K562 (cell line): ENCODE measurements around the gene CST5. TPM values are rescaled to one million over a fixed set of nuclear protein-coding genes. Genes with fewer than 3 reads are reported as not detected.

ENCODE experiments used
- ATAC-seq: fragments of 200-7000 bp; cut with Tn5 transposase; 3 replicates; pipeline ENCODE4 v1.9.1; 2020; ENCODE audit warnings: moderate library complexity
- BruUV-seq: library from RNA; stranded (reverse); fragments of 400-500 nt; replicated peaks from 2 replicates; lab custom pipeline; 2021; lab: Mats Ljungman, UMichigan
- CTCF ChIA-PET: fragments of 300-600 bp; formaldehyde crosslinking; extraction: SDS; loops from one replicate; lab custom pipeline; 2021; ENCODE audit warnings: low intra/inter-chr PET ratio; lab: Yijun Ruan, JAX
- POLR2A ChIA-PET: fragments of 300-600, 350-650 bp; sonication (Branson Sonifier 250); formaldehyde crosslinking; extraction: SDS; loops from one replicate; lab custom pipeline; 2021; ENCODE audit warnings: antibody characterized with exemption, inconsistent platforms; lab: Yijun Ruan, JAX
- DNase-seq, 4 experiments: peaks; one replicate each; pipeline versions ENCODE4 v3.0.0 to v3.0.0-alpha.2; 2011 to 2018; ENCODE audit warnings: low spot score in 3 of 4, mixed read lengths in 3 of 4; ENCODE audit errors: extremely low read depth in 1 of 4
- FAIRE-seq: peaks from 2 replicates; lab custom pipeline; 2011; peaks lifted over from hg19 to GRCh38; lab: Jason Lieb, UNC
- H2AFZ ChIP-seq: 2 replicates; pipeline ENCODE4 v1.6.0; 2011; ENCODE audit warnings: low read depth, low read length, control low read depth, inconsistent platforms
- H3K27ac ChIP-seq: fragments of 200-600 bp; 3 replicates; pipeline ENCODE4 v1.8.0; 2011; ENCODE audit warnings: low read depth, mild to moderate bottlenecking, control low read depth, inconsistent platforms, low read length, moderate library complexity, mixed read lengths; ENCODE audit errors: extremely low read depth
- H3K27me3 ChIP-seq, 2 experiments: fragments of 300-600 bp in 1 of 2; 2 replicates in 1 of 2; 3 replicates in 1 of 2; pipeline versions ENCODE4 v1.6.0 to v1.8.0; 2011; ENCODE audit warnings: inconsistent platforms in 2 of 2, low read length in 2 of 2, mild to moderate bottlenecking in 1 of 2, mixed read lengths in 1 of 2, moderate library complexity in 1 of 2; ENCODE audit not compliant: control insufficient read depth in 2 of 2, insufficient read depth in 2 of 2
- H3K36me3 ChIP-seq: fragments of 300-600 bp; 3 replicates; pipeline ENCODE4 v1.8.0; 2011; ENCODE audit warnings: mild to moderate bottlenecking, low read length, inconsistent platforms; ENCODE audit not compliant: control insufficient read depth, insufficient read depth
- H3K4me1 ChIP-seq, 2 experiments: fragments of 200-600 bp in 1 of 2; replicated peaks in 1 of 2; 2 replicates in 1 of 2; 3 replicates in 1 of 2; pipeline versions ENCODE4 v1.5.1 to v1.8.0; 2011; ENCODE audit warnings: inconsistent platforms in 2 of 2, low read length in 2 of 2, mild to moderate bottlenecking in 1 of 2, mixed read lengths in 1 of 2, moderate library complexity in 1 of 2; ENCODE audit not compliant: control insufficient read depth in 2 of 2, insufficient read depth in 2 of 2
- H3K4me2 ChIP-seq: 2 replicates; pipeline ENCODE4 v1.6.1; 2011; ENCODE audit warnings: low read length, control low read depth, inconsistent platforms, mixed read lengths; ENCODE audit not compliant: insufficient read depth
- H3K4me3 ChIP-seq: fragments of 200-600 bp; sonication (generic), shearing (Covaris generic); 2 replicates; pipeline ENCODE4 v1.5.1; 2016; ENCODE audit warnings: control low read depth, inconsistent platforms
- H3K79me2 ChIP-seq: fragments of 200-600 bp; 3 replicates; pipeline ENCODE4 v1.8.0; 2011; ENCODE audit warnings: low read length, inconsistent platforms; ENCODE audit not compliant: control insufficient read depth, insufficient read depth
- H3K9ac ChIP-seq, 2 experiments: 2 replicates each; pipeline versions ENCODE4 v1.6.0 to v1.6.1; 2011; ENCODE audit warnings: low read depth in 2 of 2, low read length in 2 of 2, control low read depth in 1 of 2, inconsistent platforms in 1 of 2, mild to moderate bottlenecking in 1 of 2, mixed read lengths in 1 of 2; ENCODE audit not compliant: insufficient read depth in 1 of 2
- H3K9me1 ChIP-seq: one replicate; pipeline ENCODE4 v1.6.0; 2011; ENCODE audit warnings: inconsistent platforms, mild to moderate bottlenecking, low read length, moderate library complexity; ENCODE audit not compliant: control insufficient read depth, insufficient read depth
- H3K9me3 ChIP-seq: replicated peaks from 2 replicates; pipeline ENCODE4 v1.5.1; 2011; ENCODE audit warnings: low read depth, low read length, inconsistent platforms; ENCODE audit not compliant: control insufficient read depth, insufficient read depth
- H4K20me1 ChIP-seq: replicated peaks from 2 replicates; pipeline ENCODE4 v1.6.1; 2011; ENCODE audit warnings: low read length, inconsistent platforms, mixed read lengths; ENCODE audit not compliant: control insufficient read depth, insufficient read depth
- CBFB ChIP-seq: sonication (generic); formaldehyde crosslinking; IDR thresholded peaks from 2 replicates; pipeline ENCODE4 v1.4.0; 2020; ENCODE audit warnings: mild to moderate bottlenecking, missing genetic modification reagents
- HMBOX1 ChIP-seq: sonication (generic); IDR thresholded peaks from 2 replicates; pipeline ENCODE4 v1.6.1; 2016
- LCOR ChIP-seq: sonication (generic); formaldehyde crosslinking; IDR thresholded peaks from 2 replicates; pipeline ENCODE4 v1.8.0; 2022; ENCODE audit warnings: mild to moderate bottlenecking, missing genetic modification reagents
- MXD1 ChIP-seq: fragments of 250-450 bp; sonication (Bioruptor Pico); IDR thresholded peaks from 2 replicates; pipeline ENCODE4 v1.8.0; 2021; ENCODE audit warnings: borderline replicate concordance, mild to moderate bottlenecking, moderate library complexity; ENCODE audit not compliant: poor library complexity, severe bottlenecking
- NFATC3 ChIP-seq: fragments of 450-650 bp; IDR thresholded peaks from 2 replicates; pipeline ENCODE4 v1.6.1; 2017; ENCODE audit warnings: mild to moderate bottlenecking
- NFE2 ChIP-seq: IDR thresholded peaks from 2 replicates; pipeline ENCODE4 v1.6.1; 2014; ENCODE audit warnings: antibody characterized with exemption, low read depth
- PCBP2 ChIP-seq: fragments of 200-400 bp; formaldehyde crosslinking; IDR thresholded peaks from 2 replicates; pipeline ENCODE4 v1.6.1; 2018; ENCODE audit warnings: low read length, low read depth, mild to moderate bottlenecking, moderate library complexity; ENCODE audit not compliant: poor library complexity, severe bottlenecking
- RAD51 ChIP-seq: fragments of 450-650 bp; IDR thresholded peaks from 2 replicates; pipeline ENCODE4 v1.7.1; 2016; ENCODE audit warnings: low read depth, mild to moderate bottlenecking, borderline replicate concordance
- RFX5 ChIP-seq: IDR thresholded peaks from 2 replicates; pipeline ENCODE4 v1.6.1; 2011; ENCODE audit warnings: low read depth, mild to moderate bottlenecking, improper control_type of control experiment, low read length
- SRSF7 ChIP-seq: fragments of 200-400 bp; formaldehyde crosslinking; optimal IDR thresholded peaks from 2 replicates; pipeline ENCODE3; 2017; ENCODE audit warnings: mild to moderate bottlenecking, low read depth, low read length
- TFAP4 ChIP-seq: sonication (generic); formaldehyde crosslinking; IDR thresholded peaks from 2 replicates; pipeline ENCODE4 v1.8.0; 2022; ENCODE audit warnings: missing genetic modification reagents, mild to moderate bottlenecking, moderate library complexity, borderline replicate concordance
- ZNF174 ChIP-seq: fragments of 250-450 bp; sonication (Bioruptor Pico); IDR thresholded peaks from 2 replicates; pipeline ENCODE4 v1.4.0; 2020; ENCODE audit warnings: mild to moderate bottlenecking
- ZNF561 ChIP-seq: fragments of 450-650 bp; formaldehyde crosslinking; conservative IDR thresholded peaks from 2 replicates; pipeline ENCODE4 v1.4.0; 2020; ENCODE audit warnings: mild to moderate bottlenecking, moderate library complexity
- ZNF717 ChIP-seq: fragments of 250-450 bp; sonication (Bioruptor Pico); IDR thresholded peaks from 2 replicates; pipeline ENCODE4 v1.5.0; 2021
- ZNF75A ChIP-seq: fragments of 450-650 bp; formaldehyde crosslinking; IDR thresholded peaks from 2 replicates; pipeline ENCODE4 v1.4.0; 2020; ENCODE audit warnings: mild to moderate bottlenecking
- WGBS: fragments of 100-300 bp; shearing (Covaris generic); methylation state at CpG from one replicate; pipeline ENCODE4 v1.1.6; 2016; ENCODE audit warnings: low coverage, mixed read lengths; ENCODE audit not compliant: insufficient coverage; ENCODE audit errors: missing lambda C conversion rate; 5-methylcytosine and 5-hydroxymethylcytosine counted together
- in situ Hi-C: fragments of 300-500 bp; cut with MboI; formaldehyde crosslinking; loops from 4 replicates; pipeline ENCODE4 v1.15.0; 2018; ENCODE audit warnings: inconsistent platforms, mixed read lengths
- intact Hi-C: fragments of 100-400 bp; cut with micrococcal nuclease; formaldehyde crosslinking; loops from 2 replicates; pipeline ENCODE4 v1.14.2; 2022
- polyA plus RNA-seq, 8 experiments: library from polyadenylated mRNA; depleted of rRNA in 4 of 8; stranded (reverse) in 5 of 8; unstranded in 3 of 8; fragments of >200 nt; fragmentation: Nextera tagmentation in 2 of 8; fragmentation: Illumina TruSeq in 1 of 8; extraction: Ambion mirVana in 2 of 8; extraction: Trizol in 1 of 8; gene quantifications; 2 replicates each; pipeline versions ENCODE4 v1.2.1 to v1.2.3, GENCODE V29; 2011 to 2014; ENCODE audit warnings: inconsistent platforms in 1 of 8, missing spikeins in 1 of 8
- total RNA-seq, 7 experiments: library from RNA; depleted of rRNA in 6 of 7; stranded (reverse); fragments of >200 nt in 6 of 7; fragmentation: Illumina TruSeq in 2 of 7; extraction: Trizol in 2 of 7; gene quantifications; 2 replicates each; pipeline versions ENCODE4 v1.2.1 to v1.2.3, GENCODE V29; 2011 to 2021; ENCODE audit warnings: low replicate concordance in 1 of 7

CST5 gene
- total and polyA plus RNA-seq, 9 of the 15 experiments (the other 6 are each of a cell fraction or from before 2014, with no cell fraction given), result not detected

- Histone ChIP-seq H3K4me3 (no peak overlapping the region), H3K4me2 (no peak overlapping the region), H3K9me1 (no peaks in the 10 kb centered on the region), H3K79me2 (no peaks in the 10 kb centered on the region)
- in situ Hi-C loops, result no loop called here
- no peak for DNase-seq
- TF ChIP-seq LCOR (CRISPR knock-in tag) (no peak), CBFB (CRISPR knock-in tag) (no peak), ZNF75A (CRISPR knock-in tag) (no peak)
- TF ChIP-seq, all 486 proteins: peak for 0
- no peaks in the 10 kb centered on the region for H3K9me3 ChIP-seq
- no peaks in the 10 kb centered on the region for H4K20me1 ChIP-seq
- FAIRE-seq, result no peak
- ChIA-PET CTCF (no interaction called here), POLR2A (no interaction called here)
- intact Hi-C loops, result no loop called here
- 0% methylated on average over 4 of the region's 6 CpGs for whole genome bisulfite sequencing
- no peak overlapping the region for H3K27ac ChIP-seq
- no TSS peak for BruUV-seq
- H3K4me1 ChIP-seq, result no peaks in the 10 kb centered on the region
- no peaks in the 10 kb centered on the region for H3K27me3 ChIP-seq
- no peak overlapping the region for H3K9ac ChIP-seq
- H2AFZ ChIP-seq, result no peak overlapping the region
- no peak for ATAC-seq
- H3K36me3 ChIP-seq, result no peaks in the 10 kb centered on the region
Observed at GRCh38 chr20:23877524-23877923, 2.0 kb downstream of the CST5 start.

- ChIA-PET CTCF (no interaction called here), POLR2A (no interaction called here)
- no peak overlapping the region for H3K27ac ChIP-seq
- no peak for FAIRE-seq
- BruUV-seq, result no TSS peak
- H3K79me2 ChIP-seq, result no peaks in the 10 kb centered on the region
- H3K4me1 ChIP-seq, result no peaks in the 10 kb centered on the region
- no peak for ATAC-seq
- H3K9ac ChIP-seq, result no peak overlapping the region
- H3K27me3 ChIP-seq, result no peaks in the 10 kb centered on the region
- WGBS, result 0% methylated on average over 5 of the region's 6 CpGs
- H3K9me1 ChIP-seq, result no peaks in the 10 kb centered on the region
- in situ Hi-C loops, result no loop called here
- no peaks in the 10 kb centered on the region for H3K36me3 ChIP-seq
- no peaks in the 10 kb centered on the region for H4K20me1 ChIP-seq
- intact Hi-C loops, result no loop called here
- no peaks in the 10 kb centered on the region for H3K9me3 ChIP-seq
- H2AFZ ChIP-seq, result no peak overlapping the region
- H3K4me2 ChIP-seq, result no peak overlapping the region
- no peak for DNase-seq
- no peak overlapping the region for H3K4me3 ChIP-seq
- TF ChIP-seq ZNF174 (CRISPR knock-in tag) (no peak), ZNF561 (no peak), RFX5 (no peak), TFAP4 (CRISPR knock-in tag) (no peak), NFATC3 (no peak), SRSF7 (no peak), ZNF717 (CRISPR knock-in tag) (no peak), HMBOX1 (no peak), PCBP2 (no peak), RAD51 (no peak), NFE2 (no peak), MXD1 (no peak)
Observed at GRCh38 chr20:23875606-23876237, 3.8 kb downstream of the CST5 start.
